ENCODE results near the gene PBX4.

Gene PBX4

DNA sequence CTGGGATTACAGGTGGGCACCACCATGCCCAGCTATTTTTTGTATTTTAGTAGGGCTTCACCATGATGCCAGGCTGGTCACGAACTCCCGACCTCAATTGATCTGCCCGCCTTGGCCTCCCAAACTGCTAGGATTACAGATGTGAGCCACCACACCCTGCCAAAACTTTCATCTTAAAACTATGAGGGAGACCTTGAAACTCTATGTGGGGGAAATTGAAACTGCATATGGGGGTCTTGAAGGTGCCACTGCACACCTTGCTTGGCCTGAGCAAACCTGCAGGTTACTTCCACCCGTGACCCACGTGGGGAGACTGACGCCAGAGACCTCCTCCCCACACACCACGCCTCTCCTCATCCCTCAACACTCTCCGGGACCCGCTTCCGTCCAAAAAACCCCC, 64.8 kb downstream of the PBX4 start:
- no peaks in the 10 kb centered on the region for H3K9me3 ChIP-seq
- no peaks in the 10 kb centered on the region for H3K27me3 ChIP-seq
- H3K4me1 ChIP-seq (ENCODE audit: control insufficient read depth in 1 of 2, insufficient read depth in 1 of 2, low read depth in 1 of 2, low read length in 1 of 2) = no peaks in the 10 kb centered on the region
- TF ChIP-seq, protein P1, sequence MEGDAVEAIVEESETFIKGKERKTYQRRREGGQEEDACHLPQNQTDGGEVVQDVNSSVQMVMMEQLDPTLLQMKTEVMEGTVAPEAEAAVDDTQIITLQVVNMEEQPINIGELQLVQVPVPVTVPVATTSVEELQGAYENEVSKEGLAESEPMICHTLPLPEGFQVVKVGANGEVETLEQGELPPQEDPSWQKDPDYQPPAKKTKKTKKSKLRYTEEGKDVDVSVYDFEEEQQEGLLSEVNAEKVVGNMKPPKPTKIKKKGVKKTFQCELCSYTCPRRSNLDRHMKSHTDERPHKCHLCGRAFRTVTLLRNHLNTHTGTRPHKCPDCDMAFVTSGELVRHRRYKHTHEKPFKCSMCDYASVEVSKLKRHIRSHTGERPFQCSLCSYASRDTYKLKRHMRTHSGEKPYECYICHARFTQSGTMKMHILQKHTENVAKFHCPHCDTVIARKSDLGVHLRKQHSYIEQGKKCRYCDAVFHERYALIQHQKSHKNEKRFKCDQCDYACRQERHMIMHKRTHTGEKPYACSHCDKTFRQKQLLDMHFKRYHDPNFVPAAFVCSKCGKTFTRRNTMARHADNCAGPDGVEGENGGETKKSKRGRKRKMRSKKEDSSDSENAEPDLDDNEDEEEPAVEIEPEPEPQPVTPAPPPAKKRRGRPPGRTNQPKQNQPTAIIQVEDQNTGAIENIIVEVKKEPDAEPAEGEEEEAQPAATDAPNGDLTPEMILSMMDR (IDR thresholded peaks at IDR 0.05) = no peak
- no peaks in the 10 kb centered on the region for H3K36me3 ChIP-seq
- no peak overlapping the region for H3K27ac ChIP-seq
- H3K4me3 ChIP-seq (ENCODE audit: low read depth in 1 of 2, low read length in 1 of 2) = no peak overlapping the region

DNA sequence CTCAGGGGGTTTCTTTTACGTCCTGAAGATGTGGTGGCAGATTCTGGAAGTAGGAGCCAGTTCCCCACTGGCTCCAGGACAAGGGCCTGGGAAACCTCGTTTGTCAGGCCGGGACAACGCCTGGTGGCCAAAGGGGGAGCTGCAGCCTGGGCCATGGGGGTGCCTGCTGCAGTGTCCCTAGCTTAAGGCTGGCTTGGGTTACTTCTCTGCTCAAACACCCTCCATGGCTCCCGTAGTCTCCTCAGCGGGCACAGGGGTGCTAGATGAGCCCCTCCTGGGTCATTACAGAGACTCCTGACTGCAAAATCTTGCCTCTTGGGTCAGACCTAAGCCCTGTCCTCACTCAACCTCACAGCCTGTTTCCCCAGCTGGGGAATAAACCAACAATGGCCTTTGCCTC, 65.7 kb downstream of the PBX4 start:
- Histone ChIP-seq H3K9me3 (no peaks in the 10 kb centered on the region), H3K4me3 (ENCODE audit: low read depth in 1 of 2, low read length in 1 of 2) (no peak overlapping the region), H3K4me1 (ENCODE audit: control insufficient read depth in 1 of 2, insufficient read depth in 1 of 2, low read depth in 1 of 2, low read length in 1 of 2) (no peaks in the 10 kb centered on the region), H3K27ac (no peak overlapping the region), H3K36me3 (no peaks in the 10 kb centered on the region), H3K27me3 (no peaks in the 10 kb centered on the region)
- TF ChIP-seq, protein P1 (IDR thresholded peaks at IDR 0.05) = peak; percentile 39

DNA sequence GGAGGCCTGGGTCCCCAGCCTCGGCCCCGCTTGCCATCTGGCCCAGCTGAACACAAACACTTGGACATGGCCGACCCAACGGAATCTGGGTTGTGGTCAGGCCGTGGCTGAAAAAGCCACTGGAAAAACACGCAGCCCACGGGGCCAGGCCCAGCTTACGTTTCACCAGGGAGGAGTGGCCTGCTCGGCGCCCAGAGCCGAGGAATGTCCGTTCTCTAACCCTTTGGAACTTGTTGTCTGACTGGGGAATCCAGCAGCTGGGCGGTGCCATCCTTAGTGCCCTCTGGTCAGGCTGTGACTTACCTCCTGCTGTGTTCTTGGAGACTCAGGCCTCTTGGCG, 66.7 kb downstream of the PBX4 start:
- no peaks in the 10 kb centered on the region for H3K4me1 ChIP-seq (ENCODE audit: control insufficient read depth in 1 of 2, insufficient read depth in 1 of 2, low read depth in 1 of 2, low read length in 1 of 2)
- H3K4me3 ChIP-seq (ENCODE audit: low read depth in 1 of 2, low read length in 1 of 2) = no peak overlapping the region
- H3K36me3 ChIP-seq = no peaks in the 10 kb centered on the region
- no peaks in the 10 kb centered on the region for H3K27me3 ChIP-seq
- TF ChIP-seq, protein P1 (IDR thresholded peaks at IDR 0.05) = no peak
- no peak overlapping the region for H3K27ac ChIP-seq
- no peaks in the 10 kb centered on the region for H3K9me3 ChIP-seq

DNA sequence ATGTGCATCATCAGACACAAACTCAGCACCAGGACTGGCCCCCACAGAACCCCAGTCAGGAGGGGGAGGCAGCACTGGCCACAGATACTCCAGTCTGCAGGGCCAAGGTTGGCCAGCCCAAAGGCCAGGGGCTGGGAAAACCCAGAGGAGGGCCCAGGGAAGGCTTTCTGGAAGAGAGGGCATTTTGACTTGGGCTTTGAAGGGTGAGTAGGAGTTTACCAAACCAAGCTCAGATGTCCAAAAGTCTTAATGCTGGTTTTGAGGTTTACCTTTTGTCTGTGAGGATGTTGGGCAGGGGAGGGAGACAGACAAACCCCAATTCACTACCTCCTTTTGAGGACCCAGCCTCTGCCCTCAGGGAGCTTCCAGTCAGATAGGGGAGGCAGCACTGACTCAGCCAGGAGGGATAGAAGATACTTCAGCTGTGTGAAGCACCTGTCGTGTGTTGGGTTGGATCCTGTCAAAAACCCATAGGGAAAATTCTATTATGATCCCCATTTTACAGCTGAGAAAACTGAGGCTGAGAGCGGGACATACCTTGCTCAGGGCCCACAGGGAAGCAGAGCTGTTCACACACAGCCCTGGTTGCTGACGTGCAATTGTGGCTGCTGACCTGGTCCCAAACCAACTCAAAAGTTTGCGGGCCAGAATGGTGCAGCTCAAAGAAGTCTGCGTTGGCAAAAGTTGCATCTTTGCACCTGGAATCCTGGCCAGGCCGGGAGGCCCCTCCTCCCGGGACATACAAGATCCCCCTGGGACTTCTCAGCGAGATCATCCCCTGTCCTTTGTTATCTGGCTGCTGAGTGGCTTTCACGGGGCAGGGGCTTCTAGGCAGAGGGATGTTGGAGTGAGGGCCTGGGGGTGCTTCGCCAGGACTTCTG, 67.3 kb downstream of the PBX4 start:
- Histone ChIP-seq H3K36me3 (no peaks in the 10 kb centered on the region), H3K9me3 (no peaks in the 10 kb centered on the region), H3K27me3 (no peaks in the 10 kb centered on the region), H3K27ac (no peak overlapping the region), H3K4me3 (ENCODE audit: low read depth in 1 of 2, low read length in 1 of 2) (no peak overlapping the region), H3K4me1 (ENCODE audit: control insufficient read depth in 1 of 2, insufficient read depth in 1 of 2, low read depth in 1 of 2, low read length in 1 of 2) (no peaks in the 10 kb centered on the region)
- TF ChIP-seq, protein P1 (IDR thresholded peaks at IDR 0.05) = no peak

DNA sequence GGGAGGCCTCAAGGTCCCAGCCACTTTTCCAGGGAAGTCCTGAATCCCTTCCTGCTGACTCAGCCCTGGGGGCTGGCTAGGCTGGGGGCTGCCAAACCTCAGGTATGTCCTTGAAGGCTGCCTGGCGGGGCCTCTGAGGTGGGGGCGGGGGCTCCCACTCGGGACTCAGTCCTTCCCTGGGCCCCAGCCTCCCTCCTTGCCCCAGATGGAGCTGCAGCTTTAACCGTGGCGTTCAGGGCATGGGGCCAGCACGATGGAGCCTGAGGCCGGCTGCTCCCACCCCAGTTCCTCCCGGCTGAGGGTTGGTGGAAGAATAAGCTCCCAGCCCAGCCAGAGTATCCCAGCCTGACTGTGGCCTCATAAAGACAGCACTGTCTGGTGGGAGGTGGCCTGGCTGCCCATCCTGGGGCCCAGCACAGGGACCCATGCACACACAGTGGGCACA, 68.0 kb downstream of the PBX4 start:
- Histone ChIP-seq H3K27me3 (no peaks in the 10 kb centered on the region), H3K4me1 (ENCODE audit: control insufficient read depth in 1 of 2, insufficient read depth in 1 of 2, low read depth in 1 of 2, low read length in 1 of 2) (no peaks in the 10 kb centered on the region), H3K9me3 (no peaks in the 10 kb centered on the region), H3K27ac (no peak overlapping the region), H3K36me3 (no peaks in the 10 kb centered on the region), H3K4me3 (ENCODE audit: low read depth in 1 of 2, low read length in 1 of 2) (no peak overlapping the region)
- TF ChIP-seq, protein P1 (IDR thresholded peaks at IDR 0.05) = no peak

Data from neutrophil (primary cell).